Left colon (tissue), 2 donors: Measurements from ENCODE around the gene RLIM. TPM values are rescaled to one million over a fixed set of nuclear protein-coding genes. Genes with fewer than 3 reads are reported as not detected.

ENCODE experiments used
- ATAC-seq: fragments of 200-7000 bp; cut with Tn5 transposase; one replicate; pipeline ENCODE4 v1.9.1; 2020; ENCODE audit warnings: mild to moderate bottlenecking, moderate library complexity
- DNase-seq, 2 donors: peaks; one replicate each; pipeline ENCODE4 v3.0.0-alpha.2; 2020
- intact Hi-C, 2 donors: fragments of 100-400 bp; cut with DNase I in 1 of 2; cut with micrococcal nuclease in 1 of 2; formaldehyde crosslinking; loops; one replicate each; pipeline versions ENCODE4 v1.11.2 to v1.14.0; 2022; cut with DNase I, micrococcal nuclease
- total RNA-seq, 2 donors: library from RNA; stranded (reverse); fragmentation: NEBNext Ultra II Directional; extraction: Animal tissue kit (Norgen Biotek cat#: 25700); gene quantifications; one replicate each; pipeline ENCODE4 v1.2.1, GENCODE V29; 2021
- donor health status: DM: no; HTN: no; CAD: no.
- donor health status: DM: yes; HTN: yes; CAD: no.

RLIM gene
- total RNA-seq, 2 donors from 2014 or later: 20.2 to 20.6 TPM

- ATAC-seq (no peak), DNase-seq (no peak)
These were observed 68.4 kb downstream of the RLIM start for GRCh38 chrX:74545880-74546523.

GRCh38 chrX:74540635-74541249, 73.7 kb downstream of the RLIM start:
- intact Hi-C loops: loop anchor here in 1 of 2 donors (10.0 kb wide), 1 partner anchor 686 kb away; the partner anchor contains the start of gene XIST
- DNase-seq: no peak
- no peak for ATAC-seq

More at GRCh38 chrX:74545880-74546523, 68.4 kb downstream of the RLIM start:
- intact Hi-C loops: loop anchor here in 1 of 2 donors (10.0 kb wide), 1 partner anchor 691 kb away; the partner anchor contains the start of gene XIST

GRCh38 chrX:74536832-74537371, 77.5 kb downstream of the RLIM start:
- DNase-seq (no peak), ATAC-seq (peak; percentile 46)
- intact Hi-C loops: loop anchor here in 1 of 2 donors (5.0 kb wide), 1 partner anchor 155 kb away; no protein-coding TSS in a partner anchor

GRCh38 chrX:74536152-74536831, 78.1 kb downstream of the RLIM start:
- peak; percentile 70 to 84 for DNase-seq
- peak; percentile 80 for ATAC-seq
- intact Hi-C loops: loop anchor here in 1 of 2 donors (5.0 kb wide), 1 partner anchor 154 kb away; no protein-coding TSS in a partner anchor

GRCh38 chrX:74535408-74536151, 78.8 kb downstream of the RLIM start:
- ATAC-seq (peak; percentile 89), DNase-seq (peak; percentile 73 to 81)
- intact Hi-C loops: loop anchor here in 1 of 2 donors (5.0 kb wide), 1 partner anchor 153 kb away; no protein-coding TSS in a partner anchor

Other genes with a start within 250 kb of the RLIM start
- gene SLC16A2, start 193.1 kb downstream of the RLIM start, total RNA-seq: 1 to 10 TPM in 1 of 2 donors, under 1 TPM in 1; 0.70 to 2.1 TPM